RWPE1 (cell line): ENCODE data around the gene UNC45A.
"Not testable (repeated sequence)": the region's sequence is repeated elsewhere in the genome, so short reads cannot be mapped to it uniquely, and the experiment has no call there.

ENCODE experiments used
- CTCF ChIA-PET: fragments of 350-600 bp; sonication (Branson Sonifier 250); formaldehyde crosslinking; extraction: SDS; loops from one replicate; lab custom pipeline; 2021; lab: Yijun Ruan, JAX
- POLR2A ChIA-PET: fragments of 400-600 bp; formaldehyde crosslinking; extraction: SDS; loops from one replicate; lab custom pipeline; 2020; ENCODE audit warnings: antibody characterized with exemption; ENCODE audit not compliant: low non-redundant PET; lab: Yijun Ruan, JAX
- DNase-seq: peaks from one replicate; pipeline ENCODE4 v3.0.0; 2012; ENCODE audit warnings: low spot score
- H3K27ac ChIP-seq: fragments of 450-650 bp; 2 replicates; pipeline ENCODE4 v1.5.1; 2017
- CTCF ChIP-seq: fragments of 450-650 bp; conservative IDR thresholded peaks from 2 replicates; pipeline ENCODE4 v1.5.1; 2017; ENCODE audit warnings: low read depth, mild to moderate bottlenecking

The UNC45A gene

DNA sequence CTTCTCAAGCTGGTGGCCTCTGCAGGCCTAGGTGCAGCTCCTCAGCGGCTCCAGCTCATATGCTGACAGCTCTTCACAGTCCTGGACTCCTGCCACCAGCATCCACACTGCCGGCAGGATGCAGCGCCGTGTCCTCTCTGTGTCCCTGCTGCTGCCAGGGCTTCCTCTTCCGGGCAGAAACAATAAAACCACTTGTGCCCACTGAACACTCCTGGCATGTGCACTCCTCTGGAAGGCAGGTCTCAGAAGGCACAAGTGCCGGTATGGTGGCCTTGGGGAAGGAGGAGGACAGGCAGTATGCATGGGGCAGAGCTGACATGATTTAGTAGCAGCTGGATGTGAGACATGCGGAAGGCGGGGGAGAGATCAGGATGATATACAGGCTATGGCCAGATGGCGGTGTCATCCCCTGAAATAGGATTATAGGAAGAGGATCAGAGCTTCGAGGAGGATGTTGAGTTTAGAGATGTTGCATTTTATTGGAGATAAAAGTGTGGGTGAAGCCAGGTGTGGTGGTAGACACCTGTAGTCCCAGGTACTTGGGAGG lies 39.4 kb upstream of the UNC45A start:
- H3K27ac ChIP-seq = no peak overlapping the region
- no peak for TF ChIP-seq CTCF
- POLR2A ChIA-PET = interaction anchor here (0.6 kb wide), 1 partner anchor 136 kb away, joined by 4 read pairs; no protein-coding TSS in a partner anchor
- CTCF ChIA-PET = interaction anchor here (1.0 to 1.4 kb wide), 4 partner anchors 9 to 37 kb away, joined by 4 to 5 read pairs (median 4); partner anchors contain the start of gene HDDC3
- no peak for DNase-seq

- POLR2A ChIA-PET = not testable (repeated sequence)
Observed at GRCh38 chr15:90897131-90897655, 37.9 kb upstream of the UNC45A start.

GRCh38 chr15:90901175-90902039 lies 33.7 kb upstream of the UNC45A start:
- ChIA-PET CTCF (interaction anchor here (0.7 to 2.8 kb wide), 4 partner anchors 12 to 357 kb away, joined by 3 to 10 read pairs (median 5); no protein-coding TSS in a partner anchor), POLR2A (no interaction called here)
- TF ChIP-seq CTCF = no peak
- no peak for DNase-seq
- peak overlapping the region; percentile 84 for H3K27ac ChIP-seq

More at GRCh38 chr15:90897131-90897655, 37.9 kb upstream of the UNC45A start:
- DNase-seq, H3K27ac ChIP-seq: not testable (repeated sequence)
- CTCF ChIA-PET = interaction anchor here (0.6 to 1.7 kb wide), 3 partner anchors 11 to 591 kb away, joined by 3 to 5 read pairs (median 4); no protein-coding TSS in a partner anchor

GRCh38 chr15:90902040-90902839 lies 32.8 kb upstream of the UNC45A start:
- peak; percentile 92 for TF ChIP-seq CTCF
- ChIA-PET POLR2A (no interaction called here), CTCF (interaction anchor here (0.7 to 2.8 kb wide), 8 partner anchors 13 to 651 kb away, joined by 3 to 10 read pairs (median 4); partner anchors contain the start of gene UNC45A)
- peak; percentile 94 for DNase-seq
- peak overlapping the region; percentile 84 for H3K27ac ChIP-seq

DNA sequence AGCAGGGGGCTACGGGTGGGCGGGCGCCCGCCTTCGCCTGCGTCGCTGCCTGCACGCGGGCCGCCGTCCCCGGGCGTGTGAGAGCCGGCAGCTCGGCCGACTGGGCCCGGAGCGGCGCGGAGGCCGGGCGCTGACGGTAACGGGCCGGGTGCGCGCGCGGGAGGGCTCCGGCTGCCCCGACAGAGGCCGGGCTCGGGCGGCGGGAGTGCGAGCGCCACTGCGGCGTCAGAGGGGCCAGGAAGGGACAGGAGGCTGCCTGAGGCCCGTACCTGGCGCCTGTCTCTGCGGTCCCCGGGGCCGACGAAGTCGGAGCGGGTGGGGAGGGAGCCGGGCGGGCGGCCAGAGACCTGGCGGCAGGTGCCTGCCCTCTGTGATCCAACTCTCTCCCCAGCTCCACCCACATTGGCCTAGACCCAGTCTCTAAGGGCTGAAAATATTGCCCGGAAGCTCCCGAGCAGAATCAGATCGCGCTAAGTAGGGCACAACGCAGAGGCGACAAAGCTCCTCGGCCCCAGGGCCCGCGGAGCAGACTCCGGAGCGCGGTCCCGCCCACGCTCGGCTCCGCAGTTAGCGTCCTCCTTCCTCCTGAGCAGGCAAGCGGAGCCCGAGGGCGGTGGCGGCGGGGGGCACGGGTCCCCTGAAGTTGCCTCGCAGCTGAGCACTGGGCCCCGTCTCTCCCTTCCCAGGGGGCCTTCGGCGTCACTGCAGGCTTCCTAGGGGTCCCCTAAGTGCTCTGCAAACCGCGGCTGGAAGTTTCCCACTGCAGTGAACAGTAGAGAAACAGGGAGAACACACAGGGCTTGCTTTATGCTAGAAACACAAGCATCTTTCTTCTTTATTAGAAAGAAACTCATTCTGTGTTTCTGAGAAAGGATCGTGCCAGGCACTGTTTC lies 32.0 kb upstream of the UNC45A start, which contains the start of gene MAN2A2:
MAN2A2 (plus strand) TSS at position 463 of the 893 bp plus-strand sequence. CDS start 906 bp downstream, outside the sequence.
- peak; percentile 56 for DNase-seq
- H3K27ac ChIP-seq = peak within 1 kb of the TSS; percentile 84
- ChIA-PET POLR2A (no interaction called here), CTCF (interaction anchor here (0.5 to 2.8 kb wide), 8 partner anchors 17 to 651 kb away, joined by 3 to 10 read pairs (median 4); partner anchors contain the start of gene UNC45A)
- TF ChIP-seq CTCF = no peak
